ENCODE measurements around the gene MYL9. TPM values are rescaled to one million over a fixed set of nuclear protein-coding genes. Genes with fewer than 3 reads are reported as not detected.

MYL9 gene
- total RNA-seq, 2 donors from 2014 or later: 16.9 to 26.7 TPM

DNA sequence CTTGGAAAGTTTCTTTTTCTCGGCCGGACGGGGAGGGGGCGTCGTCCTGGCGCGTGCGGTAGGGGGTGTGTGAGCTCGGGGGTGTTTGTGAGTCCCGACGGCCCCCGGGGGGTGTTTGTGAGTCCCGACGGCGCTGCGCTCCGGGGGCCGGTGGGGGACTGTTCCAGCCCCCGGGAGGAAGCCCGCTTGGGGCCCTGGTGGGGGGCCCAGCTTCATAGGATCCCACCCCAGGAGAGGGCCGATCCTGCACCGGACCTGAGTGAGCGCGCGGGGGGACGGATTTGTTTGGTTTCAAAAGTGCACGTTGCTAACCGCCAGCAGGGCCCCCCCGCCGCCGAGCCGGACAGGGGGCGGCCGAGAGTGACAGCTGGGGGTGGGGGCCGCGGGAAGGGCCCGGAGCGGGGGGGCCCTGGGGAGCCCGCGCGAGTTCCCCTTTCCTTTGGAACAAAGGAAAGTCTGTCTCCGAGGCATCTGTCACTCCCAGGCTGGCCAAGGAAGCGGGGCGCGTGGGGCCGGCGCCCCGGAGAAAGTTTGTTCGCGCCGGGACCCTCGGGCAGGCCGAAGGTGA is 32.6 kb downstream of the MYL9 start:
- Histone ChIP-seq H3K4me1 (peaks cover 33% of the 10 kb centered on the region), H3K27ac (peak overlapping the region; percentile 87 to 98 (median 96)), H3K9me3 (no peaks in the 10 kb centered on the region), H3K36me3 (replicated peaks in 1 of 2; ENCODE audit: insufficient read depth in 1 of 2, low read depth in 2 of 2) (no peaks in the 10 kb centered on the region), H3K27me3 (no peaks in the 10 kb centered on the region), H3K4me3 (peak overlapping the region; percentile 78 to 86)
- DNase-seq (peak; percentile 23 to 44 (median 33)), ATAC-seq (peak; percentile 10)
- no peak for TF ChIP-seq POLR2A (IDR thresholded peaks at IDR 0.05)
- TF ChIP-seq, protein P1, sequence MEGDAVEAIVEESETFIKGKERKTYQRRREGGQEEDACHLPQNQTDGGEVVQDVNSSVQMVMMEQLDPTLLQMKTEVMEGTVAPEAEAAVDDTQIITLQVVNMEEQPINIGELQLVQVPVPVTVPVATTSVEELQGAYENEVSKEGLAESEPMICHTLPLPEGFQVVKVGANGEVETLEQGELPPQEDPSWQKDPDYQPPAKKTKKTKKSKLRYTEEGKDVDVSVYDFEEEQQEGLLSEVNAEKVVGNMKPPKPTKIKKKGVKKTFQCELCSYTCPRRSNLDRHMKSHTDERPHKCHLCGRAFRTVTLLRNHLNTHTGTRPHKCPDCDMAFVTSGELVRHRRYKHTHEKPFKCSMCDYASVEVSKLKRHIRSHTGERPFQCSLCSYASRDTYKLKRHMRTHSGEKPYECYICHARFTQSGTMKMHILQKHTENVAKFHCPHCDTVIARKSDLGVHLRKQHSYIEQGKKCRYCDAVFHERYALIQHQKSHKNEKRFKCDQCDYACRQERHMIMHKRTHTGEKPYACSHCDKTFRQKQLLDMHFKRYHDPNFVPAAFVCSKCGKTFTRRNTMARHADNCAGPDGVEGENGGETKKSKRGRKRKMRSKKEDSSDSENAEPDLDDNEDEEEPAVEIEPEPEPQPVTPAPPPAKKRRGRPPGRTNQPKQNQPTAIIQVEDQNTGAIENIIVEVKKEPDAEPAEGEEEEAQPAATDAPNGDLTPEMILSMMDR (IDR thresholded peaks at IDR 0.05): no peak
- intact Hi-C loops (cut with DNase I): no loop called here
- 0 to 1% methylated on average over 2 to 44 of the region's 53 CpGs for WGBS, 2 donors

GRCh38 chr20:36574366-36575135 is 33.2 kb downstream of the MYL9 start:
- H3K4me3 ChIP-seq: peak overlapping the region; percentile 78 to 86
- peaks cover 33% of the 10 kb centered on the region for H3K4me1 ChIP-seq
- WGBS, 2 donors: 0 to 2% methylated on average over 18 to 58 of the region's 69 CpGs
- peaks cover 2 to 3% of the 10 kb centered on the region in 2 donors for H3K36me3 ChIP-seq (replicated peaks in 1 of 2; ENCODE audit: insufficient read depth in 1 of 2, low read depth in 2 of 2)
- no peaks in the 10 kb centered on the region for H3K9me3 ChIP-seq
- peak overlapping the region; percentile 87 to 98 (median 96) for H3K27ac ChIP-seq
- intact Hi-C loops (cut with DNase I): no loop called here
- TF ChIP-seq, protein P1 (IDR thresholded peaks at IDR 0.05): peak in 2 of 7 experiments; percentile 1 to 19
- peak; percentile 63 to 85 (median 84) for TF ChIP-seq POLR2A (IDR thresholded peaks at IDR 0.05)
- ATAC-seq (peak; percentile 45), DNase-seq (peak; percentile 64 to 74 (median 71))
- no peaks in the 10 kb centered on the region for H3K27me3 ChIP-seq

DNA sequence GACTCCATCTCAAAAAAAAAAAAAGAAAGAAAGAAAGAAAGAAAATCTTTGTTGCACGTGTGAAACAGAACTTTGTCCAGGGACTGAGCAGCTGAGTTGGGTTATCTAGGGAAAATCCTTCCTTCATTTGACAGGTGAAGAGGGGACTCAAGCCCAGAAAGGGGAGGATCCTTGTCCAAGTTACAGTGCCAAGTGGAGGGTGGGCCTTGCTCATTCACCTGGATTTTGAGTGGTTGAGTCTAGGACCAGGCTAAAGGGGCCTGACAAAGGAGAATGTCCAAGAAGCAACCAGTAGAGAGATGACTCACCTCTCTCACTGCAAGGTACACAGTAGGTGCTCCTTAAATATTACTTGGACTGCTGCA is 34.7 kb downstream of the MYL9 start:
- DNase-seq (no peak), ATAC-seq (no peak)
- Histone ChIP-seq H3K27ac (peak overlapping the region in 3 of 4 donors; percentile 94 to 98 (median 98)), H3K36me3 (replicated peaks in 1 of 2; ENCODE audit: insufficient read depth in 1 of 2, low read depth in 2 of 2) (peaks cover 11 to 12% of the 10 kb centered on the region in 2 donors), H3K4me3 (no peak overlapping the region), H3K9me3 (no peaks in the 10 kb centered on the region), H3K4me1 (peaks cover 33% of the 10 kb centered on the region), H3K27me3 (no peaks in the 10 kb centered on the region)
- WGBS, 2 donors: 25 to 38% methylated on average over 1 of the region's 1 CpG
- intact Hi-C loops (cut with DNase I): no loop called here
- no peak for TF ChIP-seq POLR2A (IDR thresholded peaks at IDR 0.05)
- TF ChIP-seq, protein P1 (IDR thresholded peaks at IDR 0.05): no peak

- no peaks in the 10 kb centered on the region for H3K27me3 ChIP-seq
- no peak for ATAC-seq
- intact Hi-C loops (cut with DNase I): no loop called here
- TF ChIP-seq POLR2A (IDR thresholded peaks at IDR 0.05): no peak
- TF ChIP-seq, protein P1 (IDR thresholded peaks at IDR 0.05): no peak
- peaks cover 12 to 14% of the 10 kb centered on the region in 2 donors for H3K36me3 ChIP-seq (replicated peaks in 1 of 2; ENCODE audit: insufficient read depth in 1 of 2, low read depth in 2 of 2)
- no peak for DNase-seq
- WGBS, 2 donors: 88 to 97% methylated on average over 13 to 15 of the region's 15 CpGs
- H3K9me3 ChIP-seq: no peaks in the 10 kb centered on the region
- H3K4me3 ChIP-seq: no peak overlapping the region
- H3K27ac ChIP-seq: no peak overlapping the region
- H3K4me1 ChIP-seq: peaks cover 23% of the 10 kb centered on the region
These were observed 37.2 kb downstream of the MYL9 start for GRCh38 chr20:36578356-36579041.

All from body of pancreas (tissue), 4 donors.